Neuronal stem cell (in vitro differentiated cells): ENCODE data around the gene ZNF768.
A peak's percentile ranks its signal among the peaks of the same experiment; 100 is the strongest.

Experiments used
- DNase-seq: peaks from one replicate; pipeline ENCODE4 v3.0.0-alpha.2; 2013; ENCODE audit warnings: low spot score
- H2AFZ ChIP-seq: one replicate; pipeline ENCODE4 v1.6.1; 2013; ENCODE audit warnings: mild to moderate bottlenecking, low read length, inconsistent platforms
- H2AK5ac ChIP-seq: 2 replicates; pipeline ENCODE4 v1.6.1; 2013; ENCODE audit warnings: low read depth, mild to moderate bottlenecking, inconsistent platforms, low read length, moderate library complexity, mixed read lengths
- H2BK120ac ChIP-seq: 2 replicates; pipeline ENCODE4 v1.6.1; 2013; ENCODE audit warnings: low read depth, mild to moderate bottlenecking, inconsistent platforms, low read length, moderate library complexity, mixed read lengths
- H2BK12ac ChIP-seq: one replicate; pipeline ENCODE4 v1.6.1; 2013; ENCODE audit warnings: low read length, inconsistent platforms
- H2BK15ac ChIP-seq: 2 replicates; pipeline ENCODE4 v1.6.1; 2013; ENCODE audit warnings: mild to moderate bottlenecking, low read length, inconsistent platforms, mixed read lengths
- H2BK5ac ChIP-seq: one replicate; pipeline ENCODE4 v1.6.1; 2013; ENCODE audit warnings: inconsistent platforms, mild to moderate bottlenecking, low read length, moderate library complexity
- H3K14ac ChIP-seq: one replicate; pipeline ENCODE4 v1.6.1; 2013; ENCODE audit warnings: low read length, inconsistent platforms
- H3K18ac ChIP-seq: 2 replicates; pipeline ENCODE4 v1.6.1; 2013; ENCODE audit warnings: low read length, inconsistent platforms
- H3K23ac ChIP-seq: 2 replicates; pipeline ENCODE4 v1.6.1; 2013; ENCODE audit warnings: low read depth, mild to moderate bottlenecking, mixed read lengths, low read length, inconsistent platforms; ENCODE audit not compliant: poor library complexity
- H3K27ac ChIP-seq: replicated peaks from 3 replicates; pipeline ENCODE4 v1.5.1; 2013; ENCODE audit warnings: low read length, inconsistent platforms
- H3K27me3 ChIP-seq, 3 experiments: 2 replicates each; pipeline ENCODE4 v1.6.1; 2013; ENCODE audit warnings: low read length in 3 of 3, mild to moderate bottlenecking in 2 of 3, inconsistent platforms in 1 of 3, low read depth in 1 of 3, mixed read lengths in 1 of 3, moderate library complexity in 1 of 3; ENCODE audit not compliant: control insufficient read depth in 3 of 3, insufficient read depth in 3 of 3
- H3K36me3 ChIP-seq, 2 donors: replicated peaks in 1 of 2; 2 replicates each; pipeline ENCODE4 v1.6.1; 2013; ENCODE audit warnings: low read length in 2 of 2; ENCODE audit not compliant: control insufficient read depth in 2 of 2, insufficient read depth in 2 of 2
- H3K4ac ChIP-seq: 2 replicates; pipeline ENCODE4 v1.6.1; 2013; ENCODE audit warnings: inconsistent platforms, mild to moderate bottlenecking, low read length, moderate library complexity
- H3K4me1 ChIP-seq, 2 donors: 1 replicate in 1 of 2; 2 replicates in 1 of 2; pipeline ENCODE4 v1.6.1; 2013; ENCODE audit warnings: low read length in 2 of 2, low read depth in 1 of 2; ENCODE audit not compliant: control insufficient read depth in 2 of 2, insufficient read depth in 1 of 2
- H3K4me2 ChIP-seq: one replicate; pipeline ENCODE4 v1.6.1; 2013; ENCODE audit warnings: mild to moderate bottlenecking, low read length, inconsistent platforms; ENCODE audit not compliant: insufficient read depth, poor library complexity, severe bottlenecking
- H3K4me3 ChIP-seq, 2 donors: 2 replicates each; pipeline ENCODE4 v1.5.1; 2013; ENCODE audit warnings: low read length in 2 of 2, mild to moderate bottlenecking in 2 of 2, inconsistent platforms in 1 of 2, moderate library complexity in 1 of 2
- H3K79me1 ChIP-seq: one replicate; pipeline ENCODE4 v1.6.1; 2013; ENCODE audit warnings: low read depth, mild to moderate bottlenecking, inconsistent platforms, low read length, moderate library complexity
- H3K9ac ChIP-seq: one replicate; pipeline ENCODE4 v1.6.1; 2013; ENCODE audit warnings: mild to moderate bottlenecking, low read depth, low read length, inconsistent platforms; ENCODE audit not compliant: poor library complexity
- H3K9me3 ChIP-seq, 2 donors: replicated peaks in 1 of 2; 2 replicates each; pipeline versions ENCODE3 to v1.6.1; 2013; ENCODE audit warnings: low read length in 2 of 2, mild to moderate bottlenecking in 2 of 2, inconsistent platforms in 1 of 2, low read depth in 1 of 2, mixed read lengths in 1 of 2, moderate library complexity in 1 of 2; ENCODE audit not compliant: control insufficient read depth in 2 of 2, insufficient read depth in 1 of 2
- H4K8ac ChIP-seq: one replicate; pipeline ENCODE4 v1.6.1; 2013; ENCODE audit warnings: low read depth, mild to moderate bottlenecking, inconsistent platforms, low read length, moderate library complexity
- H4K91ac ChIP-seq: one replicate; pipeline ENCODE4 v1.6.1; 2013; ENCODE audit warnings: low read length, low read depth, mild to moderate bottlenecking, inconsistent platforms; ENCODE audit not compliant: poor library complexity
- WGBS, 2 donors: extraction: QIAGEN DNeasy Blood & Tissue Kit; methylation state at CpG; one replicate each; pipeline ENCODE4 v1.1.7; 2013; ENCODE audit warnings: missing lambda C conversion rate in 2 of 2, mixed read lengths in 1 of 2; ENCODE audit not compliant: insufficient read length in 2 of 2, insufficient replicate concordance in 1 of 2; ENCODE audit errors: extremely low coverage in 2 of 2; 5-methylcytosine and 5-hydroxymethylcytosine counted together

Gene ZNF768

DNA sequence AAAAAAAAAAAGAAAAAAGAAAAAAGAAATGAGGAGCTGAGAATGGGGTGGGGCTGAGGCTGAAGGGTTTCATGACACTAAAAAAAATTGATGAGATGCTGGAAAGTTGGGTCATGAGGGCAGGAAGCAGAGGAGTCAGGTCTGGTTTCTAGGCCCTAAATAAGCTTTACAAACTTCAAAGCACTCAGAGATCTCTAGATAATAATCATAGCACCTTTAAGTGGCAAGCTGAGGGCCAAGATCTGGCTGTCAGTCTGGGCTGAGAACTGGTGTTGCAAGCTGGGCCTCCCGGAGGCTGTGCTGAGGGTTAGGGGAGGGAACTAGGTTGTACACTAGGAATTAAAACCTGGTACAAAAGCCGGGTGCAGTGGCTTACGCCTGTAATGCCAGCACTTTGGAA is 25.4 kb upstream of the ZNF768 start:
- no peak overlapping the region for H3K9ac ChIP-seq
- no peaks in the 10 kb centered on the region for H3K9me3 ChIP-seq
- H3K4me1 ChIP-seq: no peaks in the 10 kb centered on the region
- H3K4me2 ChIP-seq: no peak overlapping the region
- no peak overlapping the region for H2AFZ ChIP-seq
- no peak overlapping the region for H3K4ac ChIP-seq
- H3K27me3 ChIP-seq: no peaks in the 10 kb centered on the region
- H4K8ac ChIP-seq: no peak overlapping the region
- H3K36me3 ChIP-seq: peaks cover 13 to 39% of the 10 kb centered on the region in 2 donors
- no peak overlapping the region for H2BK15ac ChIP-seq
- no peak overlapping the region for H4K91ac ChIP-seq
- H3K27ac ChIP-seq: no peak overlapping the region
- no peak for DNase-seq
- no peak overlapping the region for H3K14ac ChIP-seq
- H2AK5ac ChIP-seq: no peak overlapping the region
- no peak overlapping the region for H3K4me3 ChIP-seq
- H2BK5ac ChIP-seq: no peak overlapping the region
- H2BK120ac ChIP-seq: no peak overlapping the region
- no peak overlapping the region for H3K23ac ChIP-seq
- H3K18ac ChIP-seq: no peak overlapping the region
- WGBS, 2 donors: no CpG with 5 or more reads among the region's 3 CpGs
- H3K79me1 ChIP-seq: peaks cover 8% of the 10 kb centered on the region
- H2BK12ac ChIP-seq: no peak overlapping the region

DNA sequence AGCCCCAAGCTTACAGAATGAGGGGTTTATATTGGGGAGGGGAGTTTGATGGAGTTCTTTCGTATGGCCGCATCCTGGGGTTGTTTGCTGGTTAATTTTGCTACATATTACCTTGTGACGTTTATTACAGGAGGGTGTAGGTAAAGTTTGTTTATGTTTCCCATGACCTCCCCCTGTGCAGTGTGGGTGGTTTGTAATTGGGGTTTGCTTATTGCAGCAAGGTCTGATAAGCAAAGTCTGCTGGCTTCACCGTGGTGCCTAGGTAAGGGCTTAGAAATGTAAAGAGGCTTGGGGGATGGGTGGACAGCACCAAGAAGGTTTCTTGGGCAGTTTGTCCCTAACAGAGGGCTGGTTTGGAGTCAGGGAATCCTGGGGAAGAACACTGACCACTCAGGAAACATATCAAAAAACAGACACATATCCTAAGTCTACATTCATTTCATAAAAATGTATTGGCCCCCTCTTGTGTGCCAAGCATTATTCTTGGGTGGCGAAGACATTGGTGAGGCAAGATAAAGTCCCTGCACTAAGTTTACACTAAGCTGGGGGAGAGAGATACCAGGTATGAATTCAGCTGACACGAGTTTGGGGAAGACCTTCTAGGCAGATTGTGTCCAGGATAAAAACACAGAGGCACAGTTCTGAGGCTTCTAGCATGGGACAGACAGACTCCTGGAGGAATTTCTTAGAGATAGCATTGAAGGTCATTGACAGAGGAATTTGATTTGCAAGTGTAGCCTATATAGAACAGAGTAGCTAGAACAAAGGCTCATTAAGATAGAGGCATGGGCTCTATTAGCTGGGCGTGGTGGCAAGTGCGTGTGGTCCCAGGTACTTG is 22.3 kb upstream of the ZNF768 start:
- H2BK12ac ChIP-seq: no peak overlapping the region
- H3K27me3 ChIP-seq: no peaks in the 10 kb centered on the region
- H2AK5ac ChIP-seq: no peak overlapping the region
- H2BK15ac ChIP-seq: no peak overlapping the region
- peaks cover 0 to 3% of the 10 kb centered on the region in 2 donors for H3K4me1 ChIP-seq
- H3K79me1 ChIP-seq: peaks cover 2% of the 10 kb centered on the region
- H3K4ac ChIP-seq: no peak overlapping the region
- H3K4me3 ChIP-seq: no peak overlapping the region
- no peak overlapping the region for H3K14ac ChIP-seq
- no peak overlapping the region for H2AFZ ChIP-seq
- no peak overlapping the region for H4K91ac ChIP-seq
- no peak overlapping the region for H3K27ac ChIP-seq
- no peak overlapping the region for H2BK5ac ChIP-seq
- no peak overlapping the region for H3K9ac ChIP-seq
- no peak overlapping the region for H3K4me2 ChIP-seq
- H4K8ac ChIP-seq: no peak overlapping the region
- H3K23ac ChIP-seq: no peak overlapping the region
- no peak overlapping the region for H3K18ac ChIP-seq
- H3K9me3 ChIP-seq: no peaks in the 10 kb centered on the region
- no peak for DNase-seq
- no CpG with 5 or more reads among the region's 8 CpGs for WGBS, 2 donors
- H3K36me3 ChIP-seq: peaks cover 1 to 10% of the 10 kb centered on the region in 2 donors
- no peak overlapping the region for H2BK120ac ChIP-seq

DNA sequence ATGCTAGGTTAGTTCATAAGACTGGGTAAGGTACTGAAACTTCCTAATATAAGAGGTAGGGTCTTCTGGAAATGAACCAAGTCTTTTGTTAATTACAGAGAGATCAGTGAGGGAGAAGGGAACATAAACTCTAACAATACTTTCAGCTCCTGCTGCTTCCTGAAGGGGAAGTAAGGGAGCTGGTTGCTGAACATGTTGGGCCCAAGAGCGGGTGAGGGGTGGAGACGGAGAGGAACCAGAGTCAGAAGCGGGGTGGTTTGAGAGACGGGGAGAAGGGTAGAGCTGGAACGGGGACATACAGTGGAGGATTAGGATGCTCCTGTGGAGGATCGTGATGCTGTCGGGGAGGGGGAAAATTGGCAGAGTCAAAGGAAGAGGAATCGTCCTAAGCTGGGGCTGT is 19.7 kb upstream of the ZNF768 start:
- H3K23ac ChIP-seq: no peak overlapping the region
- H4K8ac ChIP-seq: no peak overlapping the region
- no peak overlapping the region for H2BK12ac ChIP-seq
- no peak overlapping the region for H3K4me3 ChIP-seq
- no peak overlapping the region for H3K14ac ChIP-seq
- H3K9ac ChIP-seq: no peak overlapping the region
- H3K18ac ChIP-seq: no peak overlapping the region
- H2BK15ac ChIP-seq: no peak overlapping the region
- no peak overlapping the region for H2BK5ac ChIP-seq
- H3K4me2 ChIP-seq: no peak overlapping the region
- no CpG with 5 or more reads among the region's 8 CpGs for WGBS, 2 donors
- no peak overlapping the region for H4K91ac ChIP-seq
- no peaks in the 10 kb centered on the region for H3K79me1 ChIP-seq
- DNase-seq: no peak
- peaks cover 6 to 13% of the 10 kb centered on the region in 2 donors for H3K4me1 ChIP-seq
- peak overlapping the region; percentile 18 for H2AFZ ChIP-seq
- no peak overlapping the region for H2BK120ac ChIP-seq
- H3K27ac ChIP-seq: no peak overlapping the region
- H3K9me3 ChIP-seq: no peaks in the 10 kb centered on the region
- no peaks in the 10 kb centered on the region for H3K36me3 ChIP-seq
- H2AK5ac ChIP-seq: no peak overlapping the region
- no peaks in the 10 kb centered on the region for H3K27me3 ChIP-seq
- H3K4ac ChIP-seq: no peak overlapping the region

DNA sequence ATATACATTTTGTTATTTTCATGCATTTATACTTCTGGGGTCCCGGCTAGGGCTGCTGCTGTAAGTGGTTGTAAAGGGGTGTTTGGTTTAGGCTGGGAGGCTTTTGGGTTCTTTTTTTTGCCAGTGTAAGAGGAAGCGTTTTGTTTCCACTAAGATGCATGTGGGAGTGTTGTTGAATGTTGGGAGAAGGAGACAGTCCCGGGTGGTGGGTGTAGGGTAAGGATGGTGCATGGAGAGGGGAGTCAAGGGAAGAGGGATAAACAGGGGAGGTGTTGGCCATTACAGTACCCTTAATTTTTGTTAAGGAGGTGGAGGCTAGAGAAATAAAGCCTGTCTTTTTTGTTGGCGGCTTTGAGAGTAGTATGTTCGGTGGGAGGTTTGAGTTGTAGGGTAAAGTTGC is 16.7 kb upstream of the ZNF768 start:
- no CpG with 5 or more reads among the region's 5 CpGs for WGBS, 2 donors
- Histone ChIP-seq H2BK120ac (no peak overlapping the region), H4K91ac (no peak overlapping the region), H3K9ac (no peak overlapping the region), H3K14ac (no peak overlapping the region), H3K4me3 (no peak overlapping the region), H3K23ac (no peak overlapping the region), H2AK5ac (no peak overlapping the region), H3K4me1 (peaks cover 6 to 13% of the 10 kb centered on the region in 2 donors), H3K27me3 (no peaks in the 10 kb centered on the region), H3K4me2 (no peak overlapping the region), H3K27ac (no peak overlapping the region), H3K9me3 (no peaks in the 10 kb centered on the region), H3K36me3 (no peaks in the 10 kb centered on the region), H4K8ac (no peak overlapping the region), H3K79me1 (no peaks in the 10 kb centered on the region), H2AFZ (no peak overlapping the region), H2BK12ac (no peak overlapping the region), H2BK5ac (no peak overlapping the region), H3K4ac (no peak overlapping the region), H2BK15ac (no peak overlapping the region), H3K18ac (no peak overlapping the region)
- DNase-seq: no peak
